ENCODE results near the gene C10orf120.

The C10orf120 gene

DNA sequence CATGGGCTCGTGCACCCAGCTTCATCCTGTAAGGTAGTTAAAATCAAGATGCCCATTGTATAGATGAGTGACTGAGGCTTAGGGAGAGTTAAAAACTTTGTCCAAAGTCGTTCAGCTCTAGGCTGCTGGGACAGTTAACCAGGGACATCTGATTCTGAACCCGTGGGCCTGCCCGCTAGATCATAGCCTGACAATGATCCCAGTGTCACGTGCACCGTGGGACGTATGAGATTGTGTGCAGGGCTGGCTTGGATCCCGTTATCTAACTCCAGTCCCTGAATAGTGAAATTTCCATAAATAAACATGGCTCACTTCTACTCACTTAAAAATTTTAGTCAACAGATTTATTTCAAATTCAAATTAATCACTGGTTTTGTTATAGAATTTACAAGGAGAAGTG, 24.9 kb downstream of the C10orf120 start:
- Histone ChIP-seq H3K9ac (ENCODE audit: low read length) (no peak overlapping the region), H3K79me2 (ENCODE audit: low read length) (no peaks in the 10 kb centered on the region), H2AFZ (ENCODE audit: low read depth, low read length) (no peak overlapping the region), H3K4me1 (ENCODE audit: low read length) (no peaks in the 10 kb centered on the region), H3K4me2 (ENCODE audit: low read length) (no peak overlapping the region), H3K4me3 (ENCODE audit: low read length) (no peak overlapping the region), H3K27me3 (ENCODE audit: low read depth, low read length) (no peaks in the 10 kb centered on the region), H3K9me3 (ENCODE audit: insufficient read depth, low read length) (no peaks in the 10 kb centered on the region), H4K20me1 (ENCODE audit: insufficient read depth, low read length) (no peaks in the 10 kb centered on the region), H3K36me3 (replicated peaks; ENCODE audit: low read depth, low read length) (no peaks in the 10 kb centered on the region), H3K27ac (ENCODE audit: low read length) (no peak overlapping the region)
- TF ChIP-seq, protein P1, sequence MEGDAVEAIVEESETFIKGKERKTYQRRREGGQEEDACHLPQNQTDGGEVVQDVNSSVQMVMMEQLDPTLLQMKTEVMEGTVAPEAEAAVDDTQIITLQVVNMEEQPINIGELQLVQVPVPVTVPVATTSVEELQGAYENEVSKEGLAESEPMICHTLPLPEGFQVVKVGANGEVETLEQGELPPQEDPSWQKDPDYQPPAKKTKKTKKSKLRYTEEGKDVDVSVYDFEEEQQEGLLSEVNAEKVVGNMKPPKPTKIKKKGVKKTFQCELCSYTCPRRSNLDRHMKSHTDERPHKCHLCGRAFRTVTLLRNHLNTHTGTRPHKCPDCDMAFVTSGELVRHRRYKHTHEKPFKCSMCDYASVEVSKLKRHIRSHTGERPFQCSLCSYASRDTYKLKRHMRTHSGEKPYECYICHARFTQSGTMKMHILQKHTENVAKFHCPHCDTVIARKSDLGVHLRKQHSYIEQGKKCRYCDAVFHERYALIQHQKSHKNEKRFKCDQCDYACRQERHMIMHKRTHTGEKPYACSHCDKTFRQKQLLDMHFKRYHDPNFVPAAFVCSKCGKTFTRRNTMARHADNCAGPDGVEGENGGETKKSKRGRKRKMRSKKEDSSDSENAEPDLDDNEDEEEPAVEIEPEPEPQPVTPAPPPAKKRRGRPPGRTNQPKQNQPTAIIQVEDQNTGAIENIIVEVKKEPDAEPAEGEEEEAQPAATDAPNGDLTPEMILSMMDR (IDR thresholded peaks at IDR 0.05; ENCODE audit: low read depth, low read length) = no peak
- TF ChIP-seq EZH2phosphoT487 (IDR thresholded peaks at IDR 0.05; ENCODE audit: low read depth) = no peak

DNA sequence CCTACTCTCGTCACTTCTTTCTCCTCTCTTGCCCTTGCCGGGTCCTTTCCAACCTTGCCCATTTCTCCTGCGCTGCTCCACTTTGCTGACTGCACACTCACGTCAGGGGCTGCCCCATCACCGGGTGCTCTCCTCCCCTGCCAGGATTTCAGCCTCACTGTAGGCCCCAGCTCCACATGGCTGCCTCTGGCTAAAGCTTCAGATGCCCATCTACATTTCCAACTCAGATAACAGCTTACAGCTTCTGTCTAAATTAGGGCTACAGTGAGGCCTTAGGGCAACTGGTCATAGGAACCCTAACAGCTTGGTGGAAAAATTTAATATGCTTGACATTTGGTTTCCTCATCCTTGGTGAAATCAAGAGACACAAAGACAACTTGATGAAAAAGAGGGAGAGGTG, 25.9 kb downstream of the C10orf120 start:
- Histone ChIP-seq H3K4me3 (ENCODE audit: low read length) (no peak overlapping the region), H3K79me2 (ENCODE audit: low read length) (no peaks in the 10 kb centered on the region), H3K9ac (ENCODE audit: low read length) (no peak overlapping the region), H4K20me1 (ENCODE audit: insufficient read depth, low read length) (no peaks in the 10 kb centered on the region), H3K36me3 (replicated peaks; ENCODE audit: low read depth, low read length) (no peaks in the 10 kb centered on the region), H3K4me2 (ENCODE audit: low read length) (no peak overlapping the region), H3K4me1 (ENCODE audit: low read length) (no peaks in the 10 kb centered on the region), H2AFZ (ENCODE audit: low read depth, low read length) (no peak overlapping the region), H3K9me3 (ENCODE audit: insufficient read depth, low read length) (no peaks in the 10 kb centered on the region), H3K27me3 (ENCODE audit: low read depth, low read length) (no peaks in the 10 kb centered on the region), H3K27ac (ENCODE audit: low read length) (no peak overlapping the region)
- TF ChIP-seq, protein P1 (IDR thresholded peaks at IDR 0.05; ENCODE audit: low read depth, low read length) = no peak
- no peak for TF ChIP-seq EZH2phosphoT487 (IDR thresholded peaks at IDR 0.05; ENCODE audit: low read depth)

DNA sequence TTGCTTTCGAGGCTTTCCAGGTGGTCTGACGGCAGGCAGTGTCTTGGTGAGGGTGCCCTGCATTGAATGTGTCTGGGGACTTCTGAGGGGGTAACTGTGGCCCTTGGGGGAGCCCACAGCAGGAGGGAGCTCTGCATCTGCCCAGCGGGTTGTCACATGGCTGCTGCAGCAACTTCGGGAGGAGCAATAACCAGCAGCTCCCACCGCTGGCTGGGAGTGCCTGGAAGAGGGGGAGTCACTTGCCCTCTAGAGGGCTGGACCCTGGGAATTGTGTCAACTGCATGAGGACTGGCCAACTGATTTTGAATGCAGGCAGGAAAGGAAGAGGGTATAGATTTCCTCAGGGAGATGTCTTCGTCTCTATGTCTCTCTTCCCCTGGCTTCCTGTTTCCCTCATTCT, 26.4 kb downstream of the C10orf120 start:
- H3K27me3 ChIP-seq (ENCODE audit: low read depth, low read length) = no peaks in the 10 kb centered on the region
- no peak overlapping the region for H2AFZ ChIP-seq (ENCODE audit: low read depth, low read length)
- H3K4me3 ChIP-seq (ENCODE audit: low read length) = no peak overlapping the region
- H3K4me1 ChIP-seq (ENCODE audit: low read length) = no peaks in the 10 kb centered on the region
- H3K27ac ChIP-seq (ENCODE audit: low read length) = no peak overlapping the region
- no peaks in the 10 kb centered on the region for H3K9me3 ChIP-seq (ENCODE audit: insufficient read depth, low read length)
- no peaks in the 10 kb centered on the region for H3K79me2 ChIP-seq (ENCODE audit: low read length)
- H3K9ac ChIP-seq (ENCODE audit: low read length) = no peak overlapping the region
- no peak for TF ChIP-seq EZH2phosphoT487 (IDR thresholded peaks at IDR 0.05; ENCODE audit: low read depth)
- TF ChIP-seq, protein P1 (IDR thresholded peaks at IDR 0.05; ENCODE audit: low read depth, low read length) = no peak
- H3K4me2 ChIP-seq (ENCODE audit: low read length) = no peak overlapping the region
- H3K36me3 ChIP-seq (replicated peaks; ENCODE audit: low read depth, low read length) = no peaks in the 10 kb centered on the region
- no peaks in the 10 kb centered on the region for H4K20me1 ChIP-seq (ENCODE audit: insufficient read depth, low read length)

DNA sequence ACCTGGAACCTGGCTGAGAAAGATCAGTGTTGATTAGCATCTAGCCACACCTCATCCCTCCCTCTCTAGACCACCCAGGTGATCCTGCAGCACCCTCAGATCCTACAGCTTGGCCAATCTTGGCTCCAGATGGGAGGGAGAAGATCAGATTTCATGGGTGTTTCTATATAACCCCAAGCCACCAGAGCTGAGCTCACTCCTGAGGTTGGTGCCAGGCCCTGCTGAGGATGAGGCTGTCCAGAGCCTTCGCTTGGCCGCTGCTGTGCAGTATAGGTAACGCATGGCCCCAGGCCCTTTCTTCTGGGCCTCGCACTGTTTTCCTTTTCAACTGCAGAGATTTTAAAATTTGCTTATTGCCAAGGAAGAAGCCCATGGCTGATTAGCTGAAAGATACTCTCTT, 27.0 kb downstream of the C10orf120 start:
- TF ChIP-seq EZH2phosphoT487 (IDR thresholded peaks at IDR 0.05; ENCODE audit: low read depth) = no peak
- TF ChIP-seq, protein P1 (IDR thresholded peaks at IDR 0.05; ENCODE audit: low read depth, low read length) = no peak
- no peaks in the 10 kb centered on the region for H3K27me3 ChIP-seq (ENCODE audit: low read depth, low read length)

More for the DNA sequence above, 27.0 kb downstream of the C10orf120 start:
- Histone ChIP-seq H3K9ac (ENCODE audit: low read length) (no peak overlapping the region), H3K4me2 (ENCODE audit: low read length) (no peak overlapping the region), H3K4me3 (ENCODE audit: low read length) (no peak overlapping the region), H3K9me3 (ENCODE audit: insufficient read depth, low read length) (no peaks in the 10 kb centered on the region), H3K27ac (ENCODE audit: low read length) (no peak overlapping the region), H2AFZ (ENCODE audit: low read depth, low read length) (no peak overlapping the region), H3K4me1 (ENCODE audit: low read length) (no peaks in the 10 kb centered on the region), H3K79me2 (ENCODE audit: low read length) (no peaks in the 10 kb centered on the region), H4K20me1 (ENCODE audit: insufficient read depth, low read length) (no peaks in the 10 kb centered on the region), H3K36me3 (replicated peaks; ENCODE audit: low read depth, low read length) (no peaks in the 10 kb centered on the region)

Data from OCI-LY3 (cell line).